HPDE6-E6E7 (cell line): Measurements from ENCODE around the gene ARHGAP40.
A peak's percentile ranks its signal among the peaks of the same experiment; 100 is the strongest.

Experiments
- DNase-seq: peaks from one replicate; pipeline ENCODE4 v3.0.0; 2011; ENCODE audit warnings: missing footprints; ENCODE audit errors: extremely low spot score

The ARHGAP40 gene

DNA sequence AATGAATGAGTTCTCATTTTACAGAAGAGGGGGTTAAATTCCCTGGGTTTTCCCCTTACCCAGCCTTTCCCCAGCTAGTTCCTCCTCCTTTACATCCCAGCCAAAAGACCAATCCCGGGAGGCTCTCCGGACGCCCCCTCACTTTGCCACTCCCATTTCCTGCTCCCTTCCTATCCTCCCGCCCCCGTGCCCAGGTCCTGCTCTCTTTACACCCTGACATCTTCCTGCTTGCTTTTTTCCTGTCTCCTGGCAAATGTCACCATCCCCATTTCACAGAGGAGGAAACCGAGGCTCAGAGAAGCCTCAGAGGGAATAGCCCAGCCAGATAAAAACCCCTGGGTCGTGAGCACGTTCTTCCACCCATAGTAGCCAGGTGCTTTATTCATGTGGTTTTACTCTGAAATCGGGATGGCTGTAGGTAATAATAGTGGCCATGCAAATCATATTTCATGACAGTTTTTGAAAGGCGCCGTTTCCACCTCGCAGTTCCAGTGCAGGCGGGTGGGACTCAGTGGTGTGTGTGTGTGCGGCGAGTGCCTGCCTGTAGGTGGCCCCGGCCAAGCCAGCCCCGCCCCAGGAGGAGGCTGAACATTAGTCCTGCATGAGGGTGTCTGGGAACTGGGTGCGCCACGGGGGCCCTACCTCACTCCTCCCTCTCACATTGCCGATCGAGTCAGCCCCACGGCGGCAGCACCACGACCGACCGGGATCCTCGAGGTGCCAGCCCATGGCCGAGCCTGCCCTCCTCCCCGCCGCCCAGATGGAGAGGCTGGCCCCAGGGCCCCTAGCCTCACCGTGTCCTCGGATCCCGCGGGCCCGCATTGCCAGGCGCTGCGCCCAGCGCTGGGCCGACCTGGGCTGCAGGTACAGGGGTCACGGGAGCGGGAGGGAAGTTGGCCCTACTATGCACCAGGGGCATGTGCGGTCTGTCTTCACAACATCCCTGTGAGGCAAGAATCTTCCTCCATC is at the start of gene ARHGAP40:
Gene ARHGAP40 (plus strand): TSS at position 594 of the 969 bp plus-strand sequence.
- DNase-seq, result peak; percentile 97

DNA sequence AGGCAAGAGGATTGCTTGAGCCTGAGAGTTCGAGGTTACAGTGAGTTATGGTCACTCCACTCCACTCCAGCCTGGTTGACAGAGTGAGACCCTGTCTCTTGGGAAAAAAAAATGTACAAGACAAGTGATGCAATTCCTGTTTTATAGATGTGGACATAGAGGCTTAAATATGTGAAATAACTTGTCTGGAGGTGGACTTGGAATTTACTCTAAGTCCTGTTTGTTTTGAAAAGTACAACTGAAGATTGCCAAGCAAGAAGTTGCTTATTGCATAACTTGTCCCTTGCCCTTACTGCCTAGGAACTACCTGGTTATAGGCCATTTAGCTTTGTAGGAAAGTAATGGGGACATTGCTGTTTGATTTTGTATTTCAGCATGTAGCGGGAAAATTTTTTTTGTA is 46.6 kb upstream of the ARHGAP40 start:
- no peak for DNase-seq

DNA sequence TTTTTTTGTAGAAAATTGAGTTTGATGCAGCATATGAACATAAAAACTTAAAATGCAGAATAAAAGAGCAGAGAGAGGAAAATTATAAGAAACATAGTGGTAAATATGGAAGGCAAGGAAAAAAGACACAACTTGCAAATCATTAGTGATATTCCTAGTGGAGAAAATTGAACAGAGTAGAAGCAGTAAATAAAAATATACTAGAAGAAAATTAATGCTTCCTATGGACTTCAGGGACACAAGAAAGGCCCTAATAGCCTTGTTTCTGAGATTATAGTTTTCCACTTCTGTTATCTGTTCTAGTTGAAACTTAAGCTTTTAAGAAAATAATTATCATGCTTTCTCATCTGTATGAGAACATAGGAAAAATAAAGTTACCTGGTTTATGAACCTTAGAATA is 46.2 kb upstream of the ARHGAP40 start:
- no peak for DNase-seq

DNA sequence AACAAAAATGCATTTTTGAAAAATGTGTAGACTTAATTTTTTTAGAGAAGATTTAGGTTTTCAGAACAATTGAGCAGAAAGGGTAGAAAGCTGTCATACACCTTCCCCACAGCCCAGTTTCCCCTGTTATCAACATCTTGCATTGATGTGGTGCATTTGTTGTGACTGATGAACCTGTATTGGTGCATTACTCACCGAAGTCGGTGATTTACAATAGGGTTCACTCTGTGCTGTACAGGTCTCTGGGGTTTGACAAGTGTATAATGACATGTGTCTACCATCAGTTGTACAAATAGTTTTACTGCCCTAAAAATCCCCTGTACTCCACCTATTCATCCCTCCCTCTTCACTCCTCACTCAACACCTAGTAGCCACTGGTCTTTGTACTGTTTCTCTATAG is 44.4 kb upstream of the ARHGAP40 start:
- DNase-seq, result no peak

DNA sequence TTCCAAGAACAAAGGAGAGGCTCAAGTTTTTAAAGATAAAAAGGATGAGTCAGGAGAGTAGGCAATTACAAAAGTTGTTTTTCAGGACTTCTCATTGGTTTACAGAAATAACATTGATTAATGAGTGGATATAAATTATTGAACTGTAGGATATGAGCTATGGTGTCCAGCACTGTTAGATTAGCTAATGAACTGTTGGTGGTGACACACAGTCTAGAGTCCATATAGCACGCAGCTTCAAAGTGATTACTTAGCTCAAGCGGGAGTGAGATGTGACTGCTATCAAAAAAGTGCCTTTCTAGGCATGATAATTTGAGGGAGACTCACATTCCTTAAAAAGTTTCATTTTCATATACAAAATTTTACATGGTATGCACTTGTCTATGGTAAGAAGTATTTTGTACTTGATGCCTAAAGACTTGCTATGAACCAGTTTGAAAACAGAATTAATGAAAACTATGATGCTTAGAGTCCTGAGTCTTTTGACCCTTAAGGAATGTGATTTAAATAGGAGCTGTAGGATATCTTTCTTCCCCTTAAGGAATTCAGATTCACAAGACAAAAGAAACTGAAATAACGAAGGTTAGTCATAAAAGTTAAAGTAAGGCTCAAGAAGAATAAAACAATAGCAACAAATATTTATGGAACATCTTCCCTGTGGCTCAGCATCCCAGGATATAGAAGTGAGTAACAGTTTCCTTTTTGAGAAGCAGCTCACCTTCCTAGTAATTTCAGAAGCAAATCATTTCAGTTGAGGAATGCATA is 42.8 kb upstream of the ARHGAP40 start:
- no peak for DNase-seq

DNA sequence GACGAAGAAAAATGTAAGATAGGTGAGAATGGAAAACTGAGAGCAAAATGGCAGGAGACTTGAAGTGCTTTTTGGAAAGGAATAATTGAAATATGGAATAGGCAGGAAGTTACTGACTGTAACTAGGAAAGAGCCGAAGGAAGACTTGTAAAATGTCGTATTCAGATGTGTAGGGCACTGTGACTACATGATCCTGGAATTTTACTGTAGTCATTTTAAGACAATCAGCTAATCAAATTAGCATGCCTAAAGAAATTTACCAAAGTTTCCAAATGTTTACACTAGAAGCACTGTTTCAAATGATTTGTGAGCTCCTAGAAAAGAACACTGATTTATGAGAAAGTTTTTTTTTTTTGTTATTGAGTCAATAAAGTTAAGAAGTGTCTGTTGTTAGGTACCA is 41.8 kb upstream of the ARHGAP40 start:
- DNase-seq, result no peak

DNA sequence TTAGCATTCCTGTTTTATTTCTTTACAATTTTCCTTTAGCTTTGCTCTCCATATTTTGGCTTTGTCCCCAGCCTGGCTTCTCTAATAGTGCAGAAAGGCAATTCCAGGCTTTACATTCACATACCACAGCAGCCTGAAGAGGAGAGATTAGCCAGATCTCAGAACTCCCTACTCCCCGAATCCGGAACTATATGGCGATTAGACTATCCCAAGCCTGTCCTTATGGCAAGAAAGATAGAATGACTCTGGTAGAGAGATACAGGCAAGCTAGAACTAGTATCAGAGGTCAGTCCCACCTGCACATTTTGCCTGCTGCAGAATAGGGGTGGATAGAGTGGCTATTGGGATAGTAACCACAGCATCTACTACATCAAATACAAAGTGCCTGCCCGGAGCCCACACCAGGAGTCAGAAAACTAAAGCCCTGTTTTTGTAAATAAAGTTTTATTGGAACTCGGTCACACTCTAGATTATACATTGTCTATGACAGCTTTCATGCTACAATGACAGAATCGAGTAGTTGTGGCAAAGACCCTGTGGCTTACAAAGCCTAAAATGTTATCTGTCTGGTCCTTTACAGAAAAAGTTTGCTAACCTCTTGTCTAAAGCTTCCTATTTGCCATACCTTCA is 37.7 kb upstream of the ARHGAP40 start:
- DNase-seq, result no peak

DNA sequence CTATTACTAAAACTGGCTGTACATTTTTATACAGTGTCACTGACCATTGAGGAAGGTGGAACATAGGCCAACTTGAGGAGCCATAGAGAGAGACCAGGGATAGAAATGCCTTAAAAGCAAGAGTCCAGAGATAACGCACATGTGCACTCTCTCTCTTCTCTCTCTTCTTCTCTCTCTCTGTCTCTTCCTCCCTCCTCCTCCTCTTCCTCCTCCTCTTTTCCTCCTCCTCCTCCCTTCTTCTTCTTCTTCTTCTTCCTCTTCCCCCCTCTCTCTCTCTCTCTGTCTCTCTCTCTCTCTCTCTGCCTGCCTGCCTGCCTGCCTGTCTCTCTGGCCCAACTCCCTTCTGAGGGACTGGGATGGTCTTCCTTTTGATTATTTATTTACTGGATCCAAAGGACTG is 36.9 kb upstream of the ARHGAP40 start:
- no peak for DNase-seq

DNA sequence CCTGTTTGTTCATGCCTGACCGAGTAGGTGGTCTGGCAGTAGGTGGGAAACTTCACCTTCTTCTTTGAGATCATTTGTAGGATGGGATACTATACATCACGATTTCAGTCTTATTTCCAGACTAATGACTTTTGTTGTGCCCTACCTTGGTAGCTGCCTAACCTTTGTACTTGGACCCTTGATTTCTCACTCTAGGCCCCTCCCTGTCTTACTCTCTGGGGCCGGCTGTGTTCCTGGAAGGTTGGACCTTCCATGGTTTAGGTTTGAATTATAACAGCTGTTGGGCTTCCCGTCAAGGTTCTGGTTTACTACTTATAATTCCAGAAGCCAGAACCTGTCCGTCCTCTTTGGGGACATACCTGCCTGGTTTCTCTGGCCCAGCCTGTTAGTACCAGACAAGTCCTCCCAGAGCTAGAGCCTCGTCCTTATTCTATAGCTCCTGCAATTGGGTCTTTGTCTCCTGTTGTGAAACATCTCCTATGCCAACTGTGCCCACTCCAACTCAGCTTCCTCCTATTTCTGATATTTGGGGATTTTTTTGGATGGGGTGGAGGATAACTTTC is 35.5 kb upstream of the ARHGAP40 start:
- no peak for DNase-seq

DNA sequence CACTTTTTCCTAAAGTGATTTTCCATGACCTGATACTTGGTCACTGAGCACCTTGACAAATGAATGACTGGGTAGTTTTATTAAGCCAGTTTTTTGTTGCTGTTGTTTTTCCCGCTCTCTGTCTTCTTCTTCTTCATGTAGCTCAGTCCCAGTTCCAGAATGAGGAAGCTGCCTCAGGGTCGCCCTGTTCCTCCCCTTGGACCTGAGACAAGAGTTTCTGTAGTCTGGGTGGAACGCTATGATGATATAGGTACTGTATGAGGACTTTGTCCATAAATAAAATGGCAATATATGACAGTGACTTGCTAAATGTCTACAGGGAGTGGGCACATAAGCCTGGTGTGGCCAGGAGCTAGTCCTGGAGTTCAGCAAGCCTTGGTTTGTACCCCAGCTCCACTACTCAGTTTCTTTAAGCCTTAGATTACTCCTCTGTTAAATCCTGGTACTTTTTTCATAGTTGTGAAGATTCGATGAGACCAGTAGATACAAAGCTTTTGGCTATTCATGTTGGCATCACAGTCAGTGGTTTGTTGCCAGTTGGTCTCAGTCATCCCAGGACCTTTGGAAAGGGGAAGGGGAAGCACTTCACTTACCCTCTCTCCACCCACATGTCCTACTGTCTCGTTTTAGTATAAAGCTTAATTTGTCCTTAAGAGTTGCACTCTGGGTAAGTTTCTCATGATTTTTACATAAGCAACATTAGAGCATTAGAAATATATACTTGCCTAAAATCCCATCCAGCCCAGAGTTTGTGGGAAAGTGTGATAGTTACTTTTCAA is 31.7 kb upstream of the ARHGAP40 start:
- no peak for DNase-seq

DNA sequence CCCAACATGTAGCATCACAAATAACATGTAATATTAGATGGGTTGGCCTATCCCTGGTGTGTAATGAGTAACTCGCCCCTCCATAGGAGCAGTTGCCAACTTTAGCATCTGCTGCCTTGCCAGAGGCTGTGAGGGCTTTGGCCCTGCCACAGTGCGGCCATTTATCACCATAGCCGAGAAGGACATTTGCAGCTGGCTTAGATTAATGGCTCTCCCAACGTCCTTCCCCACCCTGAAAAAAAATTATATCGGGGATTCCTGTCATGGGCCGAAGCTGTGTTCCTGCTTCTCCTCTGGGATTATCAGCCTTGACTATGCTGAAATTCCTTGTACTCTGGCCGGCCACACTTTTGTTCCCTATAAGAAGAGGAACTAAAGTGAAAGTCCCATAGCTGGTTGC is 28.2 kb upstream of the ARHGAP40 start:
- no peak for DNase-seq

DNA sequence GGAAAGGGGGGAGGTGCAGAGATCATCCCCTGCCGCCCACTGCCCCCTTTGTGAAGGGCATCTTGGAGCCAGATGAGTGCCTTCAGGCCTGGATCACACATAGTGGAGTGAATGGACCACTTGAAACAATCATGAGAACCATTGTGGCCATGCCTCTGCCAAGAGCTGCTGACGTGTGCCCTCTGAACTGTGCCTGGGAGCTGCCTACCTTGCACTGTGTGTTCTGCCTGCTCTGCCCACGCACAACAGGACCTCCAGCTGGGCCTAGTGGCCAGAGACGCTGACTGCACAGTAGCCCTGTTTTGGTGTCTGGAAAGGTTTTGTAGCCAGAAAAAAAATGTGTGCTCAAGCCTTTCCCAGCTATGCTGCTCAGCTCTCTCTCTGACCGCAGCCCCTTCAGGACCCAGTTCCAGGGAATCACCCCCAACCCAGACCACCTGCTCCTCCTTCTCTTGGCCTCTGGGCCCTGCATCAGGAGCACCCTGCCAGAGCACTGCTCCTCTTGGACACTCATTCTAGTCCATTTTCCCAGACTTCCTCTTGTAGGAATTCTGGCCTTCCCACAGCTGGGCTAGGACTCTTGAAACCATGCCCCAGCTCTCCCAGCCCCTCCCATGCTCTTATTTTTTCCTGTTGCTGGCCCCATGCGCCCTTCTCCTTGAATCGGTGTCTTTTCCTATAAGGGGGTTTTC is 22.2 kb upstream of the ARHGAP40 start:
- no peak for DNase-seq

DNA sequence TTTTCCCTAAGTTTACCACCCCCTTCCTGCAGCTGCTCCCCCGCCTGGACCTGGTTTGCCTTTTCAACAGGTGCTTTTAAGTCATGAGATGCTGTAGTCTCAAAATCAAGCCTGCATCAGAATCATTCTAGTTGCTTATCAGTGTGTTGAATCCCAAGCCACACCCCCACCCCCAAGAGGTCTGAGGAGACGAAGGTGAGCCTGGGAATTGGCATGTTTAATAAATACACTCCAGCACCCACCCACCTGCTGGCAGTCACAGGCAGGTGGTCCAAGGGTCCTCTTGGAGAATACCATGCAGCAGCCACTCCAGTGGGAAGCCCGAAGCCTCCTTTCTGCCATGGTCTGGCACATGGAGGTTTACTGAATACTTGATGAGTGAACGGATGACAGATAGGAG is 21.7 kb upstream of the ARHGAP40 start:
- no peak for DNase-seq

DNA sequence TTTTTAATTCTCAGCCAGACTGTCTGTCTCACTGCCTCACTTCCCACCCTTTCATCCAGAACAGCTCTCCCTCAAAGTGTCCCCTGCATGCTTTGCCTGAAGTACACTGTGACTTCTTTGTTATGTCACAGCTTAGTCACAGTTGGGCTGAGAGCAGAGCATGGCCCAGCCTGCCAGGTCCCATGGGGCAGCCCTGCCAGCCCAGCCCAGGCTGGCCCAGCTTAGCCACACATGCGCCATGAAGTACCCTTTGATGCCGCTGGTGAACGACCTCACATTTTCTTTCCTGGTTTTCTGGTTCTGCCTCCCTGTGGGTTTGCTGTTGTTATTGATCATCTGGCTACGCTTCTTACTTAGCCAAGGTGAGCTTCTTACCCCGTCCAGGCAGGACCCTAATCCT is 20.6 kb upstream of the ARHGAP40 start, which contains the start of gene ADIG:
Gene ADIG (plus strand): TSS at position 185 of the 400 bp plus-strand sequence. CDS start 54 bp downstream, at position 239.
- no peak for DNase-seq

DNA sequence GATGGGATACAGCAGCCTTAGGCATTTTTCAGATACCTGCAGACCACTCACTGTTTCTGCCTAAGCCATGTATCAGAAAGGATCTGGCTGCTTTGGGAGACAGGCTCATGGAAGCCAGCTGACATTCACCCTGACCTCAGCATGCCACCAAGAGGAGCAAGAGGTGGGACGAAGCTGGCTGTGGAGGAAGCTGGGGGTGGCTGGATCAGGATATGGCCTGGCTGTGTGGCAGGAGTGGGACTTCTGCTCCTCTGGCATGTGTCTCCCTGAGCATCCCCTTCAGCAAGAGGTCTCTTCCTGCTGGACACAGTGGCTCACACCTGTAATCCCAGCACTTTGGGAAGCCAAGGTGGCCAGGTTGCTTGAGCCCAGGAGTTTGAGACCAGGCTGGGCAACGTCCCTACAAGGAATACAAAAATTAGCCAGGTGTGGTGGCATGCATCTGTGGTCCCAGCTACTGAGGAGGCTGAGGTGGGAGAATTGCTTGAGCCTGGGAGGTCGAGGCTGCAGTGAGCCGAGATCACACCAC is 19.7 kb upstream of the ARHGAP40 start:
- DNase-seq, result no peak

DNA sequence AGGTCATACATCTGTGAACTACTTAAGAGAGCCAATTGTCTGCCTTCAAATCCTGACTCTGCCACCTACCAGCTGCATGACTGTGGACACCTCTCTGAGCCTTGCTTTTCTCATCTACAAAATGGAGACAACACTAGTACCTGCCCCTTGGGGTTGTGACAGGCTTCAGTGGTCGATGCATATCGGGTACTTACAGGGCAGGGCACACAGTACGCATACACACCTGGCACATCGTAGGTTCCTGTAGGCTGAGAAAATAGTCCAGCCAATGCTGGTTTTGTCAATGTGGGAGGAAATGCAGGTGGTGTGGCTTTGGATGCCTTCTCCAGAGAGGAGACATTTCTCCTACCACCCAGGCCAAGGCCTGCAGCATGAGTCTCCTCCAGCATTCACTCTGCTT is 18.3 kb upstream of the ARHGAP40 start:
- DNase-seq, result no peak

DNA sequence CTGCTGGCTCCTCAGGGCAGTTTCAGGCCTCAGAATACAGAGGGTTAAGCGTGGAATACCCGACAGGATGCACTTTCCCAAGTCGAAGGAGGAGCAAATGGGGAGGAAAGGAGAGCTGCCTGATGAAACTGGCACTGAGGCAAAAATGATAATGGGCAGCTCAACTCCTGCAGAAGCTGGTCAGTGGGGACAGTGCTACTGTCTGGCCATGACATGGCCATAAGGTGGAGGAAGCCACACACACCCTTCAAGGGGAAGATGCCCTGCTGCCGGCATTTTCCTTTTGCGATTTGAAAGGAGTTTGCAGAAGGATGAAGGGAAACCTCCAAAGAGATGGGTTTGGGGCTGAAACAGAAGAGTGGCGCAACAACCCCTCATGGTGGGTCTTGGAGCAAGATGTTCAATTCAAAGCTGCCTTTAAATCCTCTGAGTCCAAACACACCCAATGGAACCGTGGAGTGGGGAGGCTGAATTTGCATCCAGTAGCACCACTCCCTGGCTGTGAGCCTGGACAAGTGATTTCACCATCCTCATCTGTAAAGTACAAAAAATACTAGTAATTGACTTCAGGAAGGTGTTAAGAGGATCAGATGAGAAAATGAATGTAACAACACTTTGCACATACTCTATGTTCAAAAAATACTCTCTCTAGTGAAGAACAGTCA is 17.4 kb upstream of the ARHGAP40 start:
- no peak for DNase-seq

DNA sequence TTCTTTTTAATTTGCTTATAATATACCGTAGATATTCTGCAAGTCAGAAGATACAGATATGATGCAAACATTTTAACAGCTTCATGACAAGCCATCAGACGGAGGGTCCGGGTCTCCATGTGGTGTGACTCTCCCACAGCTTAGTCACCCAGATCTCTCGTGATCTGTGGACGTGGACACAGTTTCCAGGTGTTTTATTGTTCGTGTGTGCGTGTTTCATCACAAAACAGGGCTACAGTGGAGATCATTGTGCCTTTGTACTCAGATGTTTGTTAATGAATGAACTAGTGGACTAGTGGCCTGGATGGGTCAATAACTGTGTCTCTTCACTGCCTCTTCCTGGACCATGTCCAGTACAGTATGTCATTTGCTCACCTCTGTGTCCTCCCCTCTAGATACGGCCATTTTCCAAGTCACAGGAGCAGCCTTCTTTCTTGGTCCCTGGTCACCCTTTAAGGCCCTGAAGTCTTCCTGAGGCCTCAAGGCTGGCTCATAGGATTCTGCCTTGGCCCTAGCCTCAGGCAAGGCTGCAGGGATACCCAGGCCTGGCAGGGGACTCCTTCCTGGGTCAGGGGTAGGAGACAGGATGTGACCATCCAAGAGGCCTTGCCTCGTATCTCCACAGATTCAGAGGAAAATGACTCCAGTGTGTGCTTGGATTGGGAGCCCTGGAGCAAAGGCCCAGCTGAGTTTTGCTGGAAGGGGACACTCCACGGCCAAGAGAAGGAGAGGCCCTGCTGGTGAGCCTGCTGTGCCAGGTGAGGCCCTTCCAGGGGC is 16.0 kb upstream of the ARHGAP40 start:
- DNase-seq, result no peak

DNA sequence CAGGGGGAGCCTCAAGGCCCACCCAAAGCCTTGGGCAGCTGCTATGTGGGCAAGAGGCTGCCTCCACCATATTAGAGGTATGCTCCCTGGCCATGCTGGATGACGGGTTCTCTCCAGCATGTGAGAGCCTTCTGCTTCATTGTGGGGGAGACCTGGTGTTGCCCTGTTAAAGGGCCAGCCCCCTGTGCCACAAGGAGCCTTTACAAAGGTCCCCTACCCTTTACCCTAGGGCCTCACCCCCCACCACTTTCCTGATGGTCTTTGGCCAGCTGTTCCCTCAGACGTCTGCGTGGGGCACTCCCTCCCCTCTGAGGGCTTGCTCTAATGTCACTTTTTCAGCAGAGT is 15.5 kb upstream of the ARHGAP40 start:
- no peak for DNase-seq
